Fibroblast of pulmonary artery (primary cell): ENCODE data around the gene LRRC70.
A peak's percentile ranks its signal among the peaks of the same experiment; 100 is the strongest.

Experiments used
- DNase-seq: peaks from one replicate; pipeline ENCODE4 v3.0.0-alpha.2; 2010; ENCODE audit warnings: low read depth
- H3K4me3 ChIP-seq: replicated peaks from 2 replicates; pipeline ENCODE4 v1.5.1; 2011; ENCODE audit warnings: low read depth, mild to moderate bottlenecking, control low read depth, low read length, moderate library complexity
- CTCF ChIP-seq: IDR thresholded peaks from 2 replicates; pipeline ENCODE4 v1.5.1; 2011; ENCODE audit warnings: mild to moderate bottlenecking, control low read depth, low read length, inconsistent platforms; ENCODE audit errors: missing control alignments

Gene LRRC70

GRCh38 chr5:62603934-62604333 lies 25.3 kb downstream of the LRRC70 start:
- TF ChIP-seq CTCF, result no peak
- DNase-seq, result no peak
- H3K4me3 ChIP-seq, result no peak overlapping the region

- no peak for TF ChIP-seq CTCF
- no peak for DNase-seq
- H3K4me3 ChIP-seq, result no peak overlapping the region
These were observed 27.0 kb downstream of the LRRC70 start for GRCh38 chr5:62605638-62606037.

- DNase-seq, result peak; percentile 75
- H3K4me3 ChIP-seq, result no peak overlapping the region
- no peak for TF ChIP-seq CTCF
These were observed 28.3 kb downstream of the LRRC70 start for GRCh38 chr5:62606878-62607277.

- no peak for DNase-seq
- no peak overlapping the region for H3K4me3 ChIP-seq
- no peak for TF ChIP-seq CTCF
These were observed 29.0 kb downstream of the LRRC70 start for GRCh38 chr5:62607615-62608014.

- no peak for TF ChIP-seq CTCF
- H3K4me3 ChIP-seq, result no peak overlapping the region
- DNase-seq, result no peak
These were observed 30.2 kb downstream of the LRRC70 start for GRCh38 chr5:62608529-62609511.

- H3K4me3 ChIP-seq, result no peak overlapping the region
- DNase-seq, result no peak
- TF ChIP-seq CTCF, result no peak
These were observed 35.7 kb downstream of the LRRC70 start for GRCh38 chr5:62614355-62614754.
